Glutamatergic neuron (in vitro differentiated cells): ENCODE measurements around the gene E2F2. TPM values are rescaled to one million over a fixed set of nuclear protein-coding genes. Genes with fewer than 3 reads are reported as not detected.
"Not testable (repeated sequence)": the region's sequence is repeated elsewhere in the genome, so short reads cannot be mapped to it uniquely, and the experiment has no call there.

Experiments used
- DNase-seq: peaks from one replicate; pipeline ENCODE4 v3.0.0; 2022
- H3K27ac Mint-ChIP-seq: one replicate; pipeline ENCODE4 v1.8.0; 2020; ENCODE audit warnings: mild to moderate bottlenecking, mixed read lengths, inconsistent platforms; ENCODE audit not compliant: unreplicated experiment
- H3K27me3 Mint-ChIP-seq: one replicate; pipeline ENCODE4 v1.8.0; 2020; ENCODE audit warnings: mild to moderate bottlenecking, moderate library complexity, mixed read lengths, inconsistent platforms; ENCODE audit not compliant: unreplicated experiment
- H3K36me3 Mint-ChIP-seq: one replicate; pipeline ENCODE4 v1.8.0; 2020; ENCODE audit warnings: mild to moderate bottlenecking, mixed read lengths, inconsistent platforms; ENCODE audit not compliant: unreplicated experiment
- H3K4me1 Mint-ChIP-seq: one replicate; pipeline ENCODE4 v1.8.0; 2020; ENCODE audit warnings: mild to moderate bottlenecking, low read depth, mixed read lengths, inconsistent platforms; ENCODE audit not compliant: unreplicated experiment
- H3K4me3 Mint-ChIP-seq: one replicate; pipeline ENCODE4 v1.8.0; 2020; ENCODE audit warnings: mild to moderate bottlenecking, mixed read lengths, inconsistent platforms; ENCODE audit not compliant: unreplicated experiment
- H3K9me3 Mint-ChIP-seq: one replicate; pipeline ENCODE4 v1.8.0; 2020; ENCODE audit warnings: mild to moderate bottlenecking, moderate library complexity, mixed read lengths, inconsistent platforms; ENCODE audit not compliant: unreplicated experiment
- CTCF ChIP-seq: fragments of 200-600 bp; sonication (generic); IDR thresholded peaks from one replicate; pipeline ENCODE4 v1.5.0; 2021; ENCODE audit not compliant: partially characterized antibody, unreplicated experiment
- total RNA-seq: library from RNA; stranded (reverse); fragmentation: NEBNext Ultra II Directional; extraction: Animal tissue kit (Norgen Biotek cat#: 25700); gene quantifications from one replicate; pipeline ENCODE4 v1.2.1, GENCODE V29; 2021; ENCODE audit not compliant: unreplicated experiment

The E2F2 gene
- total RNA-seq, 1 donor from 2014 or later = 5.4 TPM

- Mint-ChIP-seq H3K27me3 (peaks cover 4% of the 10 kb centered on the region), H3K4me3 (no peak overlapping the region), H3K36me3 (no peaks in the 10 kb centered on the region), H3K27ac (no peak overlapping the region), H3K4me1 (no peaks in the 10 kb centered on the region), H3K9me3 (peaks cover 5% of the 10 kb centered on the region)
- no peak for TF ChIP-seq CTCF
- no peak for DNase-seq
Measured at GRCh38 chr1:23514111-23514679, 16.8 kb downstream of the E2F2 start.

- H3K9me3 Mint-ChIP-seq = peaks cover 7% of the 10 kb centered on the region
- H3K27ac Mint-ChIP-seq = no peak overlapping the region
- no peak for TF ChIP-seq CTCF
- H3K27me3 Mint-ChIP-seq = no peaks in the 10 kb centered on the region
- no peak overlapping the region for H3K4me3 Mint-ChIP-seq
- no peak for DNase-seq
- H3K4me1 Mint-ChIP-seq = peaks cover 15% of the 10 kb centered on the region
- no peaks in the 10 kb centered on the region for H3K36me3 Mint-ChIP-seq
Measured at GRCh38 chr1:23509896-23510295, 21.1 kb downstream of the E2F2 start.

- Mint-ChIP-seq H3K4me1 (peaks cover 17% of the 10 kb centered on the region), H3K27me3 (no peaks in the 10 kb centered on the region), H3K4me3 (no peak overlapping the region), H3K27ac (peak overlapping the region; percentile 54), H3K36me3 (no peaks in the 10 kb centered on the region), H3K9me3 (peaks cover 7% of the 10 kb centered on the region)
- no peak for TF ChIP-seq CTCF
- no peak for DNase-seq
Measured at GRCh38 chr1:23506376-23507107, 24.5 kb downstream of the E2F2 start.

GRCh38 chr1:23505851-23506250, 25.2 kb downstream of the E2F2 start:
- peaks cover 17% of the 10 kb centered on the region for H3K4me1 Mint-ChIP-seq
- peaks cover 5% of the 10 kb centered on the region for H3K9me3 Mint-ChIP-seq
- H3K36me3 Mint-ChIP-seq = no peaks in the 10 kb centered on the region
- no peak overlapping the region for H3K4me3 Mint-ChIP-seq
- peak overlapping the region; percentile 54 for H3K27ac Mint-ChIP-seq
- DNase-seq = no peak
- H3K27me3 Mint-ChIP-seq = no peaks in the 10 kb centered on the region
- TF ChIP-seq CTCF = no peak

GRCh38 chr1:23504156-23504555, 26.9 kb downstream of the E2F2 start:
- not testable (repeated sequence) for H3K4me3 Mint-ChIP-seq, H3K9me3 Mint-ChIP-seq, H3K27me3 Mint-ChIP-seq, H3K27ac Mint-ChIP-seq, H3K36me3 Mint-ChIP-seq
- DNase-seq = peak; percentile 44
- peaks cover 17% of the 10 kb centered on the region for H3K4me1 Mint-ChIP-seq
